ENCODE data around the gene ABCA4. TPM values are rescaled to one million over a fixed set of nuclear protein-coding genes. Genes with fewer than 3 reads are reported as not detected.

The ABCA4 gene
- total RNA-seq, 1 experiment from 2014 or later = 0.11 TPM

- H3K4me1 ChIP-seq (replicated peaks) = peaks cover 51% of the 10 kb centered on the region
- no peak overlapping the region for H3K4me3 ChIP-seq
- no peaks in the 10 kb centered on the region for H3K27me3 ChIP-seq (replicated peaks)
- H3K36me3 ChIP-seq = no peaks in the 10 kb centered on the region
- DNase-seq (ENCODE audit: low read depth in 1 of 2, low spot score in 2 of 2) = peak; percentile 65 to 66
- H3K9me3 ChIP-seq (replicated peaks) = no peaks in the 10 kb centered on the region
- H3K27ac ChIP-seq = peak overlapping the region; percentile 59
Measured at GRCh38 chr1:94038511-94038910, 82.4 kb downstream of the ABCA4 start.

- peaks cover 51% of the 10 kb centered on the region for H3K4me1 ChIP-seq (replicated peaks)
- no peaks in the 10 kb centered on the region for H3K27me3 ChIP-seq (replicated peaks)
- peak overlapping the region; percentile 59 for H3K27ac ChIP-seq
- no peaks in the 10 kb centered on the region for H3K36me3 ChIP-seq
- no peak for DNase-seq (ENCODE audit: low read depth in 1 of 2, low spot score in 2 of 2)
- H3K4me3 ChIP-seq = no peak overlapping the region
- H3K9me3 ChIP-seq (replicated peaks) = no peaks in the 10 kb centered on the region
Measured at GRCh38 chr1:94037392-94038229, 83.3 kb downstream of the ABCA4 start.

- Histone ChIP-seq H3K36me3 (no peaks in the 10 kb centered on the region), H3K27me3 (replicated peaks) (no peaks in the 10 kb centered on the region), H3K4me1 (replicated peaks) (peaks cover 51% of the 10 kb centered on the region), H3K27ac (peak overlapping the region; percentile 55), H3K4me3 (no peak overlapping the region), H3K9me3 (replicated peaks) (no peaks in the 10 kb centered on the region)
- DNase-seq (ENCODE audit: low read depth in 1 of 2, low spot score in 2 of 2) = peak in 1 of 2 experiments; percentile 39
Measured at GRCh38 chr1:94036730-94037129, 84.2 kb downstream of the ABCA4 start.

- no peak overlapping the region for H3K4me3 ChIP-seq
- H3K27ac ChIP-seq = no peak overlapping the region
- H3K27me3 ChIP-seq (replicated peaks) = no peaks in the 10 kb centered on the region
- H3K9me3 ChIP-seq (replicated peaks) = no peaks in the 10 kb centered on the region
- peaks cover 35% of the 10 kb centered on the region for H3K4me1 ChIP-seq (replicated peaks)
- no peaks in the 10 kb centered on the region for H3K36me3 ChIP-seq
- no peak for DNase-seq (ENCODE audit: low read depth in 1 of 2, low spot score in 2 of 2)
Measured at GRCh38 chr1:94033849-94034248, 87.1 kb downstream of the ABCA4 start.

- Histone ChIP-seq H3K4me3 (no peak overlapping the region), H3K27ac (no peak overlapping the region), H3K36me3 (no peaks in the 10 kb centered on the region), H3K27me3 (replicated peaks) (no peaks in the 10 kb centered on the region), H3K4me1 (replicated peaks) (peaks cover 26% of the 10 kb centered on the region), H3K9me3 (replicated peaks) (no peaks in the 10 kb centered on the region)
- DNase-seq (ENCODE audit: low read depth in 1 of 2, low spot score in 2 of 2) = no peak
Measured at GRCh38 chr1:94032637-94033036, 88.3 kb downstream of the ABCA4 start.

GRCh38 chr1:94031591-94031990, 89.4 kb downstream of the ABCA4 start:
- no peak overlapping the region for H3K27ac ChIP-seq
- peaks cover 15% of the 10 kb centered on the region for H3K4me1 ChIP-seq (replicated peaks)
- H3K9me3 ChIP-seq (replicated peaks) = no peaks in the 10 kb centered on the region
- DNase-seq (ENCODE audit: low read depth in 1 of 2, low spot score in 2 of 2) = no peak
- no peaks in the 10 kb centered on the region for H3K27me3 ChIP-seq (replicated peaks)
- H3K4me3 ChIP-seq = no peak overlapping the region
- no peaks in the 10 kb centered on the region for H3K36me3 ChIP-seq

- no peak overlapping the region for H3K27ac ChIP-seq
- DNase-seq (ENCODE audit: low read depth in 1 of 2, low spot score in 2 of 2) = no peak
- peaks cover 14% of the 10 kb centered on the region for H3K4me1 ChIP-seq (replicated peaks)
- H3K9me3 ChIP-seq (replicated peaks) = no peaks in the 10 kb centered on the region
- no peak overlapping the region for H3K4me3 ChIP-seq
- no peaks in the 10 kb centered on the region for H3K27me3 ChIP-seq (replicated peaks)
- no peaks in the 10 kb centered on the region for H3K36me3 ChIP-seq
Measured at GRCh38 chr1:94031154-94031553, 89.8 kb downstream of the ABCA4 start.

- no peak for DNase-seq (ENCODE audit: low read depth in 1 of 2, low spot score in 2 of 2)
- Histone ChIP-seq H3K27ac (no peak overlapping the region), H3K4me1 (replicated peaks) (peaks cover 14% of the 10 kb centered on the region)
Measured at GRCh38 chr1:94029130-94029993, 91.6 kb downstream of the ABCA4 start.

GRCh38 chr1:94027721-94028515, 93.0 kb downstream of the ABCA4 start:
- H3K4me3 ChIP-seq = no peak overlapping the region
- peak in 1 of 2 experiments; percentile 16 for DNase-seq (ENCODE audit: low read depth in 1 of 2, low spot score in 2 of 2)
- peaks cover 8% of the 10 kb centered on the region for H3K4me1 ChIP-seq (replicated peaks)
- H3K36me3 ChIP-seq = no peaks in the 10 kb centered on the region
- H3K9me3 ChIP-seq (replicated peaks) = no peaks in the 10 kb centered on the region
- no peak overlapping the region for H3K27ac ChIP-seq
- no peaks in the 10 kb centered on the region for H3K27me3 ChIP-seq (replicated peaks)

More at GRCh38 chr1:94029130-94029993, 91.6 kb downstream of the ABCA4 start:
- no peaks in the 10 kb centered on the region for H3K36me3 ChIP-seq
- H3K4me3 ChIP-seq = no peak overlapping the region
- H3K27me3 ChIP-seq (replicated peaks) = no peaks in the 10 kb centered on the region
- H3K9me3 ChIP-seq (replicated peaks) = no peaks in the 10 kb centered on the region

GRCh38 chr1:94026619-94027380, 94.1 kb downstream of the ABCA4 start:
- Histone ChIP-seq H3K36me3 (no peaks in the 10 kb centered on the region), H3K4me3 (no peak overlapping the region), H3K27me3 (replicated peaks) (no peaks in the 10 kb centered on the region), H3K9me3 (replicated peaks) (no peaks in the 10 kb centered on the region), H3K4me1 (replicated peaks) (peaks cover 18% of the 10 kb centered on the region), H3K27ac (no peak overlapping the region)
- DNase-seq (ENCODE audit: low read depth in 1 of 2, low spot score in 2 of 2) = no peak

- H3K4me3 ChIP-seq = no peak overlapping the region
- H3K36me3 ChIP-seq = no peaks in the 10 kb centered on the region
- peak in 1 of 2 experiments; percentile 64 for DNase-seq (ENCODE audit: low read depth in 1 of 2, low spot score in 2 of 2)
- H3K9me3 ChIP-seq (replicated peaks) = no peaks in the 10 kb centered on the region
- peaks cover 29% of the 10 kb centered on the region for H3K4me1 ChIP-seq (replicated peaks)
- no peaks in the 10 kb centered on the region for H3K27me3 ChIP-seq (replicated peaks)
- H3K27ac ChIP-seq = no peak overlapping the region
Measured at GRCh38 chr1:94025383-94026340, 95.3 kb downstream of the ABCA4 start.

GRCh38 chr1:94024104-94024792, 96.7 kb downstream of the ABCA4 start:
- no peaks in the 10 kb centered on the region for H3K27me3 ChIP-seq (replicated peaks)
- no peaks in the 10 kb centered on the region for H3K36me3 ChIP-seq
- no peaks in the 10 kb centered on the region for H3K9me3 ChIP-seq (replicated peaks)
- H3K27ac ChIP-seq = no peak overlapping the region
- no peak overlapping the region for H3K4me3 ChIP-seq
- DNase-seq (ENCODE audit: low read depth in 1 of 2, low spot score in 2 of 2) = no peak
- peaks cover 43% of the 10 kb centered on the region for H3K4me1 ChIP-seq (replicated peaks)
